CD4-positive, alpha-beta memory T cell (primary cell): ENCODE results near the gene RBMS3. TPM values are rescaled to one million over a fixed set of nuclear protein-coding genes. Genes with fewer than 3 reads are reported as not detected.

ENCODE experiments used
- CTCF ChIA-PET: fragments of 350-600 bp; sonication (Branson Sonifier 250); formaldehyde crosslinking; loops from one replicate; lab custom pipeline; 2021; ENCODE audit warnings: inconsistent platforms; ENCODE audit not compliant: partially characterized antibody; lab: Charles Lee
- POLR2A ChIA-PET: fragments of 350-600 bp; sonication (Branson Sonifier 250); formaldehyde crosslinking; loops from one replicate; lab custom pipeline; 2021; ENCODE audit not compliant: partially characterized antibody; lab: Charles Lee
- DNase-seq, 5 donors: peaks; one replicate each; pipeline versions ENCODE4 v3.0.0 to v3.0.0-alpha.2; 2020 to 2022; ENCODE audit warnings: mixed read lengths in 1 of 5
- H3K27ac ChIP-seq: one replicate; pipeline ENCODE4 v1.7.0; 2013; ENCODE audit warnings: low read depth, low read length
- H3K27me3 ChIP-seq: 2 replicates; pipeline ENCODE4 v1.7.0; 2013; ENCODE audit warnings: mild to moderate bottlenecking, low read length, moderate library complexity; ENCODE audit not compliant: insufficient read depth
- H3K36me3 ChIP-seq: 2 replicates; pipeline ENCODE4 v1.7.0; 2013; ENCODE audit warnings: mild to moderate bottlenecking, low read length, moderate library complexity; ENCODE audit not compliant: insufficient read depth
- H3K4me1 ChIP-seq: 2 replicates; pipeline ENCODE4 v1.7.0; 2013; ENCODE audit warnings: mild to moderate bottlenecking, low read length, moderate library complexity; ENCODE audit not compliant: insufficient read depth
- H3K4me3 ChIP-seq, 2 donors: one replicate each; pipeline ENCODE4 v1.7.0; 2013; ENCODE audit warnings: low read length in 2 of 2, mild to moderate bottlenecking in 1 of 2
- H3K9me3 ChIP-seq, 2 donors: one replicate each; pipeline ENCODE4 v1.7.0; 2013; ENCODE audit warnings: low read length in 2 of 2, control low read depth in 1 of 2; ENCODE audit not compliant: control insufficient read depth in 1 of 2
- H3K27ac Mint-ChIP-seq, 7 donors: one replicate each; pipeline ENCODE4 v1.8.0; 2020 to 2021; ENCODE audit warnings: mixed read lengths in 7 of 7, mild to moderate bottlenecking in 6 of 7, inconsistent platforms in 3 of 7, moderate library complexity in 3 of 7
- H3K27me3 Mint-ChIP-seq, 2 donors: one replicate each; pipeline ENCODE4 v1.8.0; 2020 to 2021; ENCODE audit warnings: mixed read lengths in 2 of 2
- H3K36me3 Mint-ChIP-seq, 2 donors: one replicate each; pipeline ENCODE4 v1.8.0; 2020 to 2021; ENCODE audit warnings: mixed read lengths in 2 of 2, inconsistent platforms in 1 of 2, mild to moderate bottlenecking in 1 of 2
- H3K4me1 Mint-ChIP-seq, 4 donors: one replicate each; pipeline ENCODE4 v1.8.0; 2020 to 2021; ENCODE audit warnings: mixed read lengths in 4 of 4, mild to moderate bottlenecking in 1 of 4
- H3K4me3 Mint-ChIP-seq, 8 donors: one replicate each; pipeline ENCODE4 v1.8.0; 2020 to 2021; ENCODE audit warnings: mixed read lengths in 8 of 8, mild to moderate bottlenecking in 7 of 8, moderate library complexity in 6 of 8, inconsistent platforms in 3 of 8
- H3K9me3 Mint-ChIP-seq, 8 donors: one replicate each; pipeline ENCODE4 v1.8.0; 2020 to 2021; ENCODE audit warnings: mixed read lengths in 8 of 8, mild to moderate bottlenecking in 5 of 8, inconsistent platforms in 3 of 8, moderate library complexity in 1 of 8
- intact Hi-C: fragments of 100-400 bp; cut with micrococcal nuclease; formaldehyde crosslinking; loops from one replicate; pipeline ENCODE4 v1.15.1; 2023
- polyA plus RNA-seq, 2 donors: library from polyadenylated mRNA; unstranded; fragments of 300-500 nt; fragmentation: Illumina TruSeq; gene quantifications; one replicate each; pipeline ENCODE4 v1.2.3, GENCODE V29; 2021
- total RNA-seq, 2 experiments: library from RNA; stranded (reverse); gene quantifications; one replicate each; pipeline ENCODE4 v1.2.3, GENCODE V29; 2021

The RBMS3 gene
- total and polyA plus RNA-seq, 4 experiments from 2014 or later: 0.70 to 1.6 (median 1.0) TPM; not detected in 1

DNA sequence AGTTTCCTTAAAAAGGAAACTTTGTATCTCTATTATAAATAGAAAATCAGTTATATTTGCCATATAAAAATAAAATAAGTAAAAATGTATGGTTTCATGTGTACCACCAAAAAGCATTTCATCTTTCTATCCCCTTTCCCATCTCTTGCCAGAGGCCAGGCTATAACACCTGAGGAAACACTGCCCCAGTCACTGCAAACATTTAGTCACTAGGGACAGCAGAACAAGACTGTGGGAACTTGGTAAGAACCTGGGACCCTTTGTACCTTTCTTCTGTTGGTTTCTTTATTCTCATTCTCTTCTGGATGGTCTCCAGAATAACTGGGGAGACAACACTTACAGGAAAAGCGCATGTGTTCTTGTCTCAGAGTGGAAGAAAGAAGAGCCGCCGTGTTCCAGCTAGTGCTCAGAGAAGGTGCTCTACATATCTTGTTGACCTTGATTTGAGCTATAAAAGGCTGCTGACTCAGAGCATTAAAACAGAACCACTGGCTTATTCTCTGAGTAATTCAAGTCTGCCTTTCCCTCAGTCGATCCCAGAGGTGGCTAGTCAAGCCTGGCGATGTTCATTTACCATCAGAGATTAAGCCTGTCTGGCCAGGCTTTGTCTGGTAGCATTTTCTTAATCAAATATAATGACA lies 361.6 kb downstream of the RBMS3 start:
- Histone ChIP-seq H3K4me1 (no peaks in the 10 kb centered on the region), H3K36me3 (no peaks in the 10 kb centered on the region), H3K27ac (no peak overlapping the region), H3K27me3 (no peaks in the 10 kb centered on the region), H3K4me3 (no peak overlapping the region), H3K9me3 (no peaks in the 10 kb centered on the region)
- intact Hi-C loops: no loop called here
- Mint-ChIP-seq H3K9me3 (no peaks in the 10 kb centered on the region), H3K36me3 (no peaks in the 10 kb centered on the region), H3K27me3 (no peaks in the 10 kb centered on the region), H3K27ac (no peak overlapping the region), H3K4me1 (no peaks in the 10 kb centered on the region), H3K4me3 (no peak overlapping the region)
- no peak for DNase-seq
- ChIA-PET CTCF (no interaction called here), POLR2A (no interaction called here)

DNA sequence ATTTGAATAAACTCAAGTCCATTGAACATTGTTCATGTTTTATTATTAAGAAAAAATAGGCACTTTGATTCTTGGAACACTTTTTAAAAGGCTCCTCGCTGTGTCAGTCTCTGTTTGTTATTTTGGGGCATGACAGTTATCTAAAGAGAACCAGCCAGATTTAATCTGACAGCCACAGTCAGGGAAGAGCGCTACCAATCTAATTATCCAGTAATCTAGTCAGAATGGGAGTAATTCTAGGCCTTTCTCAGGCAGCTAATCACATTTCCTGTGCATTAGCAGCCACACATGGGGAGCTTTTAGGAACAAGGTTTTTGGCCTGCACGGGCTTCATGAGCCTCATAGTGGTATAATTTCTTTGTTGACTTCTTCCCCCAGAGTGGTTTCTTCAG lies 362.2 kb downstream of the RBMS3 start:
- Histone ChIP-seq H3K4me1 (no peaks in the 10 kb centered on the region), H3K27ac (no peak overlapping the region), H3K9me3 (no peaks in the 10 kb centered on the region), H3K36me3 (no peaks in the 10 kb centered on the region), H3K27me3 (no peaks in the 10 kb centered on the region), H3K4me3 (no peak overlapping the region)
- POLR2A ChIA-PET: no interaction called here
- intact Hi-C loops: no loop called here
- DNase-seq: no peak
- Mint-ChIP-seq H3K4me3 (no peak overlapping the region), H3K36me3 (no peaks in the 10 kb centered on the region), H3K9me3 (no peaks in the 10 kb centered on the region), H3K27me3 (no peaks in the 10 kb centered on the region), H3K4me1 (no peaks in the 10 kb centered on the region), H3K27ac (no peak overlapping the region)
- CTCF ChIA-PET: no interaction called here

DNA sequence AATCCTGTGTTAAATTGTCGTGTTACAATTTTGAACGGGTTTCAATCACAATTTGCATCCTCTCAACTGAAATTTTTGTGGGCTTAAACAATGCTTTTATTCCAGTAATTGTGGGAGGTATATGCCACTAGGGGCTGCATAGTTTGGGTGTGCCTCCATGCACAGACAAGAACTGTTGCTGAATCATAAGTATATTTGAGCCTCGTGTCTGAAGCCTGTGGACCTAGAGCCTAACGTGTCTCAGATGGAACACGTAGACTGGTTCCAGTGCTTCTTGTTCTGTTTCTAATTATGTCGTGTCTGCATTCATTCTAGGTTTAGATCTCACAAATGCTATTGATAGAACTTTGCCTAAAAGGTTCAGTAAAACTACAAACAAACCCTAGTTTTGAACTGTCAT lies 363.4 kb downstream of the RBMS3 start:
- Mint-ChIP-seq H3K36me3 (no peaks in the 10 kb centered on the region), H3K27ac (no peak overlapping the region), H3K4me3 (no peak overlapping the region), H3K27me3 (no peaks in the 10 kb centered on the region), H3K9me3 (no peaks in the 10 kb centered on the region), H3K4me1 (no peaks in the 10 kb centered on the region)
- Histone ChIP-seq H3K27me3 (no peaks in the 10 kb centered on the region), H3K36me3 (no peaks in the 10 kb centered on the region), H3K4me3 (no peak overlapping the region), H3K9me3 (no peaks in the 10 kb centered on the region), H3K27ac (no peak overlapping the region), H3K4me1 (no peaks in the 10 kb centered on the region)
- no peak for DNase-seq
- ChIA-PET CTCF (no interaction called here), POLR2A (no interaction called here)
- intact Hi-C loops: no loop called here

DNA sequence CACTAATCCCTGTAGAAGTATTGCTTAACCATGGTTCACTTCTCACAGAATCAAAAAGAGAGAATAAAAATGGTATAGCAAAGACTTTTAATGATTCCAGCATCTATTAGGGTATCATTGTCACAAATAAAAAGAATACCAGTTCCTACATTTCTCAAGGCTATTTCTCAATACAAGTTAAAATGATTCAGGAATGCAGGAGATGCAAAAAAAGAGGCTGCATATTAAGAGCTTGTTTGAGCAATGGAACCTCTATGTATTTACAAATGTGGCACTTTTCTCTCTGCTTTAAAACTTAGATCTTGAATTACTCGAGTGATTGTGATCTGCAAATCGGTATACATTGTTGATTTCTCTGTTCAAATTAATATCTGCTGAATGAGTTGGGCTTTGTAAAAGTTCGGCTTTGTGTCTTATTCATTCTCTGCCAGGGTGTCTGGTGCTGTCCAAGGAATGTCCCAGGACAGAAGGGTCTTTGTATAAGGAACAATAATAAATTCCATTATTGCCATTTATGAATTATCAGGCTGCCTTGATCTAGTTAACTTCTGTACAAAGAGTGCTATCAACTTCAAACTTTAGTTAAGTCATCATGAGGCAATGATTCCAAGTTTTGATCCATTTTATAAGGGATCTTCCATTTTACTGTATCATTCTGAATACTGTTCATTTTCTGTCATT lies 364.2 kb downstream of the RBMS3 start:
- Histone ChIP-seq H3K27me3 (no peaks in the 10 kb centered on the region), H3K4me1 (no peaks in the 10 kb centered on the region), H3K36me3 (no peaks in the 10 kb centered on the region), H3K4me3 (no peak overlapping the region), H3K9me3 (no peaks in the 10 kb centered on the region), H3K27ac (no peak overlapping the region)
- H3K27ac Mint-ChIP-seq: no peak overlapping the region
- no peaks in the 10 kb centered on the region for H3K36me3 Mint-ChIP-seq
- no peak for DNase-seq
- no peaks in the 10 kb centered on the region for H3K4me1 Mint-ChIP-seq
- POLR2A ChIA-PET: no interaction called here
- no peaks in the 10 kb centered on the region for H3K9me3 Mint-ChIP-seq
- CTCF ChIA-PET: no interaction called here
- H3K27me3 Mint-ChIP-seq: no peaks in the 10 kb centered on the region
- intact Hi-C loops: no loop called here
- H3K4me3 Mint-ChIP-seq: no peak overlapping the region

DNA sequence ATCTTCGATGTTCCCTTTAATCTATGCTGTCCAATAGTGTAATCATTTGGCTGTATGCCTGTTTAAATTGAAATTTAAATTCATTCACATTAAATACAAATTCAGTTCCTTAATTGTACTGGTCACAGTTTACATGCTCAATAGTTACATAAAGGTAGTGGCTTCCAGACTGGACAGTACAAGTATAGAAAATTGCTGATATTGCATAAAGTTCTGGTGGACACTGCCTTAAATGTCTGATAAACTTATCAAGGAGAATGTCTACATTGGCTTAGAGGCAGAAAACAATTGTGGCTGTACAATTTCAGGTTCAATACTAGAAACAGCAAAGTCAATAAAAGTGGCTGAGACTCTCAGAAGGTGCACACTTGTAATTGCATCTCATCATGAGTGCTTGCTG lies 365.2 kb downstream of the RBMS3 start:
- no peak for DNase-seq
- Mint-ChIP-seq H3K27ac (no peak overlapping the region), H3K9me3 (peaks cover 0 to 2% (median 0%) of the 10 kb centered on the region in 8 donors), H3K36me3 (no peaks in the 10 kb centered on the region), H3K4me3 (no peak overlapping the region), H3K4me1 (no peaks in the 10 kb centered on the region), H3K27me3 (no peaks in the 10 kb centered on the region)
- no peaks in the 10 kb centered on the region for H3K4me1 ChIP-seq
- ChIA-PET POLR2A (no interaction called here), CTCF (no interaction called here)
- no peaks in the 10 kb centered on the region for H3K9me3 ChIP-seq
- H3K27ac ChIP-seq: no peak overlapping the region
- H3K36me3 ChIP-seq: no peaks in the 10 kb centered on the region
- no peaks in the 10 kb centered on the region for H3K27me3 ChIP-seq
- intact Hi-C loops: no loop called here
- H3K4me3 ChIP-seq: no peak overlapping the region

DNA sequence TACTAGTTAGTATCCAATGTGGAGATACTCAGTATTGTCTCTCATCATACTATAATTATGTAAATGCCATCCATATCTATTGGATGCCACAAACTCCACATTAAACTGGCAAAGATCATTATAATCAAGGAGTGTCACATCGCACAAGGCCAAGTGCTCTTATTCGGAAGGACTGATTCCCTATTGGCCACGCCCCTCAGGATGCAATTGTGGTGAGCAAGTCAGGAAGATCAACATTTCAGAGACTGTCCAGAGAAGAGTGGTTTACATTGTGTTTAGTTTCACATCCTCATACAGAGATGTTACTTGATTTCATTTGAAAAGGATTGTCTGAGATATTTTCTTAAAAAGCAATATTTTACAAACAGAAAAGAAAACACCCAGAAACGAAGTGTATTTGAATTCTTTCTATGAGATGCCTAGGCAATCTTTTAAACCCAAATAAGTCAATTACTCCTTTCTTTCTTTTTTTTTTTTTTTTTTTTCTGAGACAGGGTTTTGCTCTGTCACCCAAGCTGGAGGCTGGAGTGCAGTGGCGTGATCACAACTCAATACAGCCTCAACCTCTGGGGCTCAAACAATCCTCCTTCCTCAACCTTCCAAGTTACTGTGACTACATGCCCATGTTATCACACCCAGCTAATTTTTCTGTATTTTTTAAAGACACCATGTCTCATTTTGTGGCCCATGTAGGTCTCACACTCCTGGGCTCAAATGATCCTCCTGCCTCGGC lies 369.1 kb downstream of the RBMS3 start:
- Histone ChIP-seq H3K9me3 (no peaks in the 10 kb centered on the region), H3K4me1 (no peaks in the 10 kb centered on the region), H3K4me3 (no peak overlapping the region), H3K27me3 (no peaks in the 10 kb centered on the region), H3K36me3 (no peaks in the 10 kb centered on the region), H3K27ac (no peak overlapping the region)
- H3K27ac Mint-ChIP-seq: no peak overlapping the region
- no peaks in the 10 kb centered on the region for H3K4me1 Mint-ChIP-seq
- H3K27me3 Mint-ChIP-seq: no peaks in the 10 kb centered on the region
- POLR2A ChIA-PET: no interaction called here
- no peak overlapping the region for H3K4me3 Mint-ChIP-seq
- no peaks in the 10 kb centered on the region for H3K36me3 Mint-ChIP-seq
- DNase-seq: no peak
- peaks cover 0 to 3% (median 0%) of the 10 kb centered on the region in 8 donors for H3K9me3 Mint-ChIP-seq
- intact Hi-C loops: no loop called here
- CTCF ChIA-PET: no interaction called here

DNA sequence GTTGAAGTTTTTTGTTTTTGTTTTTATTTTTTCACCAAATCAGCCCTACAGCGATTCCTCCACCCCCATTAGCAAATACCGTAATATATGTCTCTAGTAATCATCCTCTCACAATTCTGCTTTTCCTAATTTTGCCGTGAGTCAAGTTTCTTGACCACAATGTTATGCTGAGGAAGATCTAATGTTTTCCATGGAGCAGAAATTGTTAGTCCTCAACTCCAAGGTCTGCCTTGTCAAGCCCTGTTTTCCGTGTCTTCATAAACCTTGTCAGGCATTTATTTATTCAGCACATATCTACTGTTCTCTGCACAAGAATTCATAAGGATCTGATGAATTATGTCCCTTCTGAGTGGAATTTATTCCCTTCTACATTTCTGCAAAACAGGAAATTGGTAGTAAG lies 372.8 kb downstream of the RBMS3 start:
- Histone ChIP-seq H3K4me3 (no peak overlapping the region), H3K9me3 (no peaks in the 10 kb centered on the region), H3K27me3 (no peaks in the 10 kb centered on the region), H3K27ac (no peak overlapping the region), H3K4me1 (no peaks in the 10 kb centered on the region), H3K36me3 (no peaks in the 10 kb centered on the region)
- Mint-ChIP-seq H3K27ac (peak overlapping the region in 1 of 7 donors; percentile 10), H3K4me1 (no peaks in the 10 kb centered on the region), H3K27me3 (no peaks in the 10 kb centered on the region), H3K36me3 (no peaks in the 10 kb centered on the region), H3K9me3 (peaks cover 0 to 3% (median 0%) of the 10 kb centered on the region in 8 donors), H3K4me3 (no peak overlapping the region)
- POLR2A ChIA-PET: no interaction called here
- intact Hi-C loops: no loop called here
- CTCF ChIA-PET: no interaction called here
- DNase-seq: no peak
